Measurements from ENCODE around the gene TTC21A.

TTC21A gene

GRCh38 chr3:39098473-39099000, 8.9 kb upstream of the TTC21A start:
- no peak for DNase-seq

GRCh38 chr3:39099242-39099641, 8.2 kb upstream of the TTC21A start:
- DNase-seq: no peak

GRCh38 chr3:39099738-39100499, 7.6 kb upstream of the TTC21A start:
- no peak for DNase-seq

GRCh38 chr3:39100500-39100886, 7.0 kb upstream of the TTC21A start:
- no peak for DNase-seq

GRCh38 chr3:39101022-39101689, 6.3 kb upstream of the TTC21A start:
- peak; percentile 56 for DNase-seq

- no peak for DNase-seq
Measured at GRCh38 chr3:39102504-39103323, 4.8 kb upstream of the TTC21A start.

GRCh38 chr3:39103324-39103693, 4.2 kb upstream of the TTC21A start:
- DNase-seq: no peak

GRCh38 chr3:39103791-39104552, 3.5 kb upstream of the TTC21A start:
- DNase-seq: no peak

- DNase-seq: no peak
Measured at GRCh38 chr3:39104961-39105686, 2.4 kb upstream of the TTC21A start.

- DNase-seq: no peak
Measured at GRCh38 chr3:39105687-39106063, 1.8 kb upstream of the TTC21A start.

GRCh38 chr3:39106281-39106811, 1.1 kb upstream of the TTC21A start:
- no peak for DNase-seq

- DNase-seq: no peak
Measured at GRCh38 chr3:39106851-39107387, 561 bp upstream of the TTC21A start.

- peak; percentile 53 for DNase-seq
Measured at GRCh38 chr3:39108200-39108710, 775 bp downstream of the TTC21A start.

- no peak for DNase-seq
Measured at GRCh38 chr3:39109086-39109485, 1.6 kb downstream of the TTC21A start.

- DNase-seq: no peak
Measured at GRCh38 chr3:39110041-39110639, 2.7 kb downstream of the TTC21A start.

GRCh38 chr3:39112113-39112512, 4.6 kb downstream of the TTC21A start:
- DNase-seq: no peak

GRCh38 chr3:39112535-39112934, 5.1 kb downstream of the TTC21A start:
- DNase-seq: no peak

- no peak for DNase-seq
Measured at GRCh38 chr3:39113291-39113690, 5.8 kb downstream of the TTC21A start.

GRCh38 chr3:39114456-39114855, 7.0 kb downstream of the TTC21A start:
- DNase-seq: no peak

GRCh38 chr3:39115870-39116269, 8.4 kb downstream of the TTC21A start:
- DNase-seq: no peak

- no peak for DNase-seq
Measured at GRCh38 chr3:39118079-39118478, 10.6 kb downstream of the TTC21A start.
